ENCODE data around the gene PACSIN2.

The PACSIN2 gene

DNA sequence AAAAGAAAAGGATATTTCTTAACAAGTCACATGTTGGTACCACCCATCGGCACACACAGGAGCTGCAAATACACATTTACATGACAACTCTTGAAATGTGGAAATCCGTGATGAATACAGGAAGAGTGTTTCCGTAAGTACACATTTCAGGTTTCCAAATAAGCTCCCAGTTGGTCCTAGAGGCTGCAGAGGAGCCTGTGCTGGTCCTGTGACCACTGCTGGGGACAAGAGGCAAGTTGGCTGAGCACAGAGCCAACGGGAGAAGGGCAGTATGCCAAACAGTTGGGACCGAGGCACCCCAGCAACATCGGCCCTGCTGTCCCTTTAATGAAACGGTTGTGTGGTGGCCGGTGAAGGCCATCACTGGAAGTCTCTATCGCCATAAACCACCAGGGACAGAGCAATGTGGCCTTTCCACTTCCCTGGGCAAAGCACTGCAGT, 119.4 kb downstream of the PACSIN2 start:
- TF ChIP-seq, protein P1, sequence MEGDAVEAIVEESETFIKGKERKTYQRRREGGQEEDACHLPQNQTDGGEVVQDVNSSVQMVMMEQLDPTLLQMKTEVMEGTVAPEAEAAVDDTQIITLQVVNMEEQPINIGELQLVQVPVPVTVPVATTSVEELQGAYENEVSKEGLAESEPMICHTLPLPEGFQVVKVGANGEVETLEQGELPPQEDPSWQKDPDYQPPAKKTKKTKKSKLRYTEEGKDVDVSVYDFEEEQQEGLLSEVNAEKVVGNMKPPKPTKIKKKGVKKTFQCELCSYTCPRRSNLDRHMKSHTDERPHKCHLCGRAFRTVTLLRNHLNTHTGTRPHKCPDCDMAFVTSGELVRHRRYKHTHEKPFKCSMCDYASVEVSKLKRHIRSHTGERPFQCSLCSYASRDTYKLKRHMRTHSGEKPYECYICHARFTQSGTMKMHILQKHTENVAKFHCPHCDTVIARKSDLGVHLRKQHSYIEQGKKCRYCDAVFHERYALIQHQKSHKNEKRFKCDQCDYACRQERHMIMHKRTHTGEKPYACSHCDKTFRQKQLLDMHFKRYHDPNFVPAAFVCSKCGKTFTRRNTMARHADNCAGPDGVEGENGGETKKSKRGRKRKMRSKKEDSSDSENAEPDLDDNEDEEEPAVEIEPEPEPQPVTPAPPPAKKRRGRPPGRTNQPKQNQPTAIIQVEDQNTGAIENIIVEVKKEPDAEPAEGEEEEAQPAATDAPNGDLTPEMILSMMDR (IDR thresholded peaks at IDR 0.05; ENCODE audit: insufficient read depth, low read length, poor library complexity, severe bottlenecking) = no peak
- H3K36me3 ChIP-seq (ENCODE audit: control insufficient read depth, insufficient read depth, low read length) = peaks cover 4% of the 10 kb centered on the region

DNA sequence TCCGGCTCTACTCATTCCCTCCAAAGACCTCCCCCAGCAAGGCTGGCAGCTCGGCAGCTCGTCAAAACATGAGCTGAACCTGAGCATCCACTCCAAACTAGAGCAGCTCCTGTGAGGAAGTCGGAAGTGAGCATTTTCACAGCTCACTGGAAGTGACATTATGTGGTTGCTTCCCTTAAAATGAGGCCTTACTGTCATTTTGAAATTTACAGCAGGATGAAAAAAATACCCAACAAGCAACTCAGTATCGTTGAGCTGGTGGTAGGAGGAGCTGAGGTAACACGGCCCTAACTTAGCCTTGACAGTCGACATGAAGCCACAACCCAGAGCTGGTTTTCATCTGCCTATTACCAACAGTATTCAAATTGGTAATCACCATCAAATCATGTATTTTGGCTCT, 119.9 kb downstream of the PACSIN2 start:
- DNase-seq (ENCODE audit: extremely low read depth, insufficient read length) = peak; percentile 55

More for the DNA sequence above, 119.4 kb downstream of the PACSIN2 start:
- Histone ChIP-seq H3K27me3 (replicated peaks; ENCODE audit: control insufficient read depth, insufficient read depth, low read length) (no peaks in the 10 kb centered on the region), H3K4me3 (replicated peaks; ENCODE audit: low read depth, low read length) (peak overlapping the region; percentile 1)
- no peak for DNase-seq (ENCODE audit: extremely low read depth, insufficient read length)

DNA sequence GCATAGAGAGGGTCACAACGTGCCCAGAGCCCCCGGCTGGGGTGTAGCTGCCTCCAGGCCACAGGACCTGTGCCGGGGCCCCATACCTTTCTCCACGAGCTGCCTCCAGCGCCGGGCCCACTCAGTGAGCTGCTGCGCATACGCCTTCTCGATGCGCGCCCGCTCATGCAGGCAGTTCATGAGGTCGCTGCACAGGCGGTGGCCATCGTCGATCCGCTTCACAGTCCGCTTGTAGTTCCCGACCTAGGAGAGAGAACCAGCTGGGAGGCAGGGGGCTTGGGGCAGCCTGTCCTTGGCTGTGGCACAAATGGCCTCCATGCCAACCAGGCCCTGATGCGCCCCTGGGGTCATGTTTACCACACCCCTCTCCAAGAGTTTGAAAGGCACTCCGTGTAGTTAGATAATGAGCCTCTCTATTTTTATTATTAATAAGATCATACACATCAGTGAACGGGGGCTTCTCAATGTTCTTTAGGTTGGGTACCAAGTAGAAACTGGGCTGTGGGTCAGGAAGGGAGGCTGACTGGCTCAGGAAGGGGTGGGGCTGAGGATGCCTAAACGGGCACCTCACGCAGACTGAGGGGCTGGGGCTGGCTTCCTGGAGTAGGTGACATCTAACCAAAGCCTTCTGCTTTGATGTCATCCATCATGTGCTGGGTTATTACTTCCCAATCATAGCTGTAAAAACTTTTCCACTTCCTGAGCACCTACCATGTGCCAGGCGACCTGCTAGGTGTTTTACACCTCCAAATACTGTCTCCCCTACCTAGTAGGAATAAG, 121.4 kb downstream of the PACSIN2 start:
- TF ChIP-seq, protein P1 (IDR thresholded peaks at IDR 0.05; ENCODE audit: insufficient read depth, low read length, poor library complexity, severe bottlenecking) = no peak
- H3K36me3 ChIP-seq (ENCODE audit: control insufficient read depth, insufficient read depth, low read length) = peaks cover 3% of the 10 kb centered on the region
- H3K27me3 ChIP-seq (replicated peaks; ENCODE audit: control insufficient read depth, insufficient read depth, low read length) = no peaks in the 10 kb centered on the region
- DNase-seq (ENCODE audit: extremely low read depth, insufficient read length) = no peak
- H3K4me3 ChIP-seq (replicated peaks; ENCODE audit: low read depth, low read length) = no peak overlapping the region

More for the DNA sequence above, 119.9 kb downstream of the PACSIN2 start:
- Histone ChIP-seq H3K36me3 (ENCODE audit: control insufficient read depth, insufficient read depth, low read length) (peaks cover 4% of the 10 kb centered on the region), H3K27me3 (replicated peaks; ENCODE audit: control insufficient read depth, insufficient read depth, low read length) (no peaks in the 10 kb centered on the region), H3K4me3 (replicated peaks; ENCODE audit: low read depth, low read length) (no peak overlapping the region; the same call in 1 of the 2 replicates)
- TF ChIP-seq, protein P1 (IDR thresholded peaks at IDR 0.05; ENCODE audit: insufficient read depth, low read length, poor library complexity, severe bottlenecking) = no peak

DNA sequence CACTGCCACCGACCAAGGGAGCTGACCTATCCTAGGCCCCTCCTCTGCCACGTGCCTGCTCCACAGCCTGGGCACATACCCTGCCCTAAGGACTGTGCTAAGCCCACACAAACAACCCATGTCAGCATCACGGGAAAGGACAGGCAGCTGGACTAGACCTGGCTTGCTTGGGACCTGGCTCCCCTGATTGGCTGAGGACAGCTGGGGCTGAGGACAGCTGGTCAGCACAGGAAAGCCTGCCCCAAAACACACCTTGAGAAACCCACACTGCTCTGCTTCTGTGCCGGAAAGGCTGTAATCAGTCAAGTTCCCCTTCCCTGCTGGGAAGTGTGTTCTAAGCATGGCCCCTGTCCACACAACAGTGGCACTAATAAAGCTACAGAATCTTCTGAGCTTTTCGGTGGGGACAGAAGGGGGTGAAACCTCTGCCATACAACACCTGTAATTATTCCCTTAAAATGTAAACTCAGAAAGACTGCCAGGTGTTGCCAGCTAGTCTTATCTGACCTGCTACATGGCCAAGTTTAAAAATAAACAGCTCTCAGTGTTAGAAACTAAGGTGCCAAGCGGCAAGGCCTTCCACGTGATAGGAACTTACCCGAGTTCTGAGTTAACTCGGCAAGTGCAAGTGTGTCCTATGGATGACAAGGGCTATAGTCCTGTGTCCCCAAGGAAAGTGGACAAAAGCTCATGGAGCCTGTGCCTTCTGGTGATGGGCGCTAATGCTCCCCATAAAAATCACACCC, 122.2 kb downstream of the PACSIN2 start:
- H3K4me3 ChIP-seq (replicated peaks; ENCODE audit: low read depth, low read length) = no peak overlapping the region
- TF ChIP-seq, protein P1 (IDR thresholded peaks at IDR 0.05; ENCODE audit: insufficient read depth, low read length, poor library complexity, severe bottlenecking) = no peak
- H3K36me3 ChIP-seq (ENCODE audit: control insufficient read depth, insufficient read depth, low read length) = peaks cover 8% of the 10 kb centered on the region
- no peaks in the 10 kb centered on the region for H3K27me3 ChIP-seq (replicated peaks; ENCODE audit: control insufficient read depth, insufficient read depth, low read length)
- DNase-seq (ENCODE audit: extremely low read depth, insufficient read length) = no peak

DNA sequence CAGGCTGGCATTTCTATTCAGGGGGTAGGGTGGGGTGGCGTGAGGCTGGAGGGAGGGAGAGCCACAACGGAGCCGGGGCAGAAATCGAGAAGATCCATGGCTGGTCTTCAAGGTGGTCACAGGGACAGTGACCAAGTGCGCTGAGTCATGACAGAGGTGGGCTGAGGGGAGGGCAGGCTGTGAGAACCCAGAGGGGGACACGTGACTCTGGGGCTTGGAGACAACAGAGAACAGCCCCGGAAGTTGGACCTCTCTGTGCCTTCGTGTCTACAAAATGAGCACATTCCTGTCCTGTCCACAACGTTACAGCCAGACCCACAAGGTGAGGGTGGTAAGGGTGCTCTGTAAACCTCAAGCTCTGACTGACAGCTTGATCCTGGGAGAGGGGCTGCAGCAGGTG, 122.8 kb downstream of the PACSIN2 start:
- TF ChIP-seq, protein P1 (IDR thresholded peaks at IDR 0.05; ENCODE audit: insufficient read depth, low read length, poor library complexity, severe bottlenecking) = no peak
- no peak for DNase-seq (ENCODE audit: extremely low read depth, insufficient read length)
- Histone ChIP-seq H3K27me3 (replicated peaks; ENCODE audit: control insufficient read depth, insufficient read depth, low read length) (no peaks in the 10 kb centered on the region), H3K4me3 (replicated peaks; ENCODE audit: low read depth, low read length) (no peak overlapping the region), H3K36me3 (ENCODE audit: control insufficient read depth, insufficient read depth, low read length) (peaks cover 11% of the 10 kb centered on the region)
